Sigmoid colon (tissue), 4 donors: ENCODE results near the gene SLC8A3.

Experiments
- EP300 ChIP-seq, 4 donors: sonication (generic); formaldehyde crosslinking; IDR thresholded peaks; one replicate each; pipeline ENCODE4 v1.6.1; 2017; ENCODE audit warnings: antibody characterized with exemption in 4 of 4
- POLR2A ChIP-seq, 2 donors: fragments of 450-650 bp; IDR thresholded peaks; one replicate each; pipeline ENCODE4 v1.6.1; 2016; ENCODE audit warnings: antibody characterized with exemption in 2 of 2, mild to moderate bottlenecking in 2 of 2, moderate library complexity in 2 of 2
- POLR2AphosphoS5 ChIP-seq, 4 donors: sonication (generic); formaldehyde crosslinking; IDR thresholded peaks; one replicate each; pipeline ENCODE4 v1.6.1; 2017; ENCODE audit warnings: antibody characterized with exemption in 4 of 4
- TF ChIP-seq, protein P1 (sequence below), 4 experiments: fragments of 450-650 bp in 3 of 4; fragments of 200-600 bp in 1 of 4; IDR thresholded peaks; one replicate each; pipeline ENCODE4 v1.5.1; 2016 to 2019; ENCODE audit warnings: antibody characterized with exemption in 4 of 4, mild to moderate bottlenecking in 3 of 4, moderate library complexity in 2 of 4

DNA sequence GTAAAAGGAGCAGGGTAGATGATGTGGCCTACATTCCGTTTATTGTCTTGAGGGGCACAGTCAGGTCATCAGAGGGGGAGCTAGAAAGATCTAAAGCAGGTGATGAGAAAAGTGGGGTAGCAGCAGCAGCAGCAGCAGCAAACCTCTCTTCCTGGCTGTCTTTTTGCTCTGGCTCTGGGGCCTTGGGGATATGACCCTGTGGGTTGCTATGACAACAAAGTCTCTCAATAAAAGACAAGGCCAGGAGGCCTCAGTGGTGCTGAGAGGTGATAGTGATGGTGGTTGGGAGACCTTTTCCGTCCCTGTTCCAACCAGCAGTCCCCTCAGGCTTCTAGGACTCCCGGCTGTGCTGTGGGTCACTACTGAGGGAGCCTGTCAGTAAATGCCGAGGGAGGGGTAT is 138.6 kb downstream of the SLC8A3 start:
- TF ChIP-seq, protein P1, sequence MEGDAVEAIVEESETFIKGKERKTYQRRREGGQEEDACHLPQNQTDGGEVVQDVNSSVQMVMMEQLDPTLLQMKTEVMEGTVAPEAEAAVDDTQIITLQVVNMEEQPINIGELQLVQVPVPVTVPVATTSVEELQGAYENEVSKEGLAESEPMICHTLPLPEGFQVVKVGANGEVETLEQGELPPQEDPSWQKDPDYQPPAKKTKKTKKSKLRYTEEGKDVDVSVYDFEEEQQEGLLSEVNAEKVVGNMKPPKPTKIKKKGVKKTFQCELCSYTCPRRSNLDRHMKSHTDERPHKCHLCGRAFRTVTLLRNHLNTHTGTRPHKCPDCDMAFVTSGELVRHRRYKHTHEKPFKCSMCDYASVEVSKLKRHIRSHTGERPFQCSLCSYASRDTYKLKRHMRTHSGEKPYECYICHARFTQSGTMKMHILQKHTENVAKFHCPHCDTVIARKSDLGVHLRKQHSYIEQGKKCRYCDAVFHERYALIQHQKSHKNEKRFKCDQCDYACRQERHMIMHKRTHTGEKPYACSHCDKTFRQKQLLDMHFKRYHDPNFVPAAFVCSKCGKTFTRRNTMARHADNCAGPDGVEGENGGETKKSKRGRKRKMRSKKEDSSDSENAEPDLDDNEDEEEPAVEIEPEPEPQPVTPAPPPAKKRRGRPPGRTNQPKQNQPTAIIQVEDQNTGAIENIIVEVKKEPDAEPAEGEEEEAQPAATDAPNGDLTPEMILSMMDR (IDR thresholded peaks at IDR 0.05): no peak
- TF ChIP-seq POLR2AphosphoS5 (IDR thresholded peaks at IDR 0.05) (no peak), POLR2A (IDR thresholded peaks at IDR 0.05) (no peak), EP300 (IDR thresholded peaks at IDR 0.05) (no peak)
